Germinal center (tissue), 1 donor: ENCODE data around the gene GARNL3.
A peak's percentile ranks its signal among the peaks of the same experiment; 100 is the strongest.

ENCODE experiments used
- DNase-seq: peaks from one replicate; pipeline ENCODE4 v3.0.0; 2012; ENCODE audit warnings: mixed read lengths, low spot score

The GARNL3 gene

DNA sequence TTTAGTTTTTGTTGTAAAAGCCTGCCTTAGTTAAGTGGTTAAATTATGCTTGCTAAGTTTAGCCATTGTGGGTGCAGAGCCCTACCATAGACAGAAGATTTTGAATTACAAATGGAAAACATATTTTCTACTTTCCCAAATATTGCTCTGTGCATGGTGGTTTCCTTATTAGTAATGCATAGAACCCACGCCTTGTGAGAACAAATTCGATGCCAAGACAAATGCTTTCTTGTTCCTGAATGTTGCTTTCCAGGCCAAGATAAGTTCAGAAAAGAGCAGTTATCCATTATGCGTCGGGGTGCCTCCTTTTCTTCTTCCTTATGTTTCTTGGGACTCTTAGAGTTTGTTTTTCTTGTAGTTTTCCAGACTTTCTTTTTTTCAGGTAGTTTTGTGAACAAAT is 31.0 kb upstream of the GARNL3 start:
- DNase-seq = no peak

GRCh38 chr9:127233989-127234388 is 30.6 kb upstream of the GARNL3 start:
- no peak for DNase-seq

GRCh38 chr9:127237801-127238200 is 26.8 kb upstream of the GARNL3 start:
- DNase-seq = no peak

DNA sequence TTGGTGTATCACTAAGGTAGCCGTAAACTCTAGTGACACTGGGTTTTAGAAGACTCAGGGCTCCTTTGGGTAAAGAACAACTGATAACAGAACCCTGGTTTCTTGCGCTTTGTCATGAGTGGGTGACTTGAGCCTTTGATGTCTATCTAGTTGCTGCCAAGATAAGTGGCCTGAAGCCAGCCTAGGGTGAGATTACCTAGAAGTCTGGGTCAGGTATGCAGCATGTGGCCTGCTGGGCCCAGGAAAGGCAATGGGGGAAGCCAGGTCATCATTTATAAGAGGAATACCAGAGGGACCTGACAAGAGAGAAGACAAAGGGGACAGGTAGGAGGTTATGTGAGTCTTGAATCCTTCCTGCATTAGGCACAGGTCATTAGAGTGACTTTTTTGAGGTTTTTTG is 23.2 kb upstream of the GARNL3 start:
- DNase-seq = no peak

DNA sequence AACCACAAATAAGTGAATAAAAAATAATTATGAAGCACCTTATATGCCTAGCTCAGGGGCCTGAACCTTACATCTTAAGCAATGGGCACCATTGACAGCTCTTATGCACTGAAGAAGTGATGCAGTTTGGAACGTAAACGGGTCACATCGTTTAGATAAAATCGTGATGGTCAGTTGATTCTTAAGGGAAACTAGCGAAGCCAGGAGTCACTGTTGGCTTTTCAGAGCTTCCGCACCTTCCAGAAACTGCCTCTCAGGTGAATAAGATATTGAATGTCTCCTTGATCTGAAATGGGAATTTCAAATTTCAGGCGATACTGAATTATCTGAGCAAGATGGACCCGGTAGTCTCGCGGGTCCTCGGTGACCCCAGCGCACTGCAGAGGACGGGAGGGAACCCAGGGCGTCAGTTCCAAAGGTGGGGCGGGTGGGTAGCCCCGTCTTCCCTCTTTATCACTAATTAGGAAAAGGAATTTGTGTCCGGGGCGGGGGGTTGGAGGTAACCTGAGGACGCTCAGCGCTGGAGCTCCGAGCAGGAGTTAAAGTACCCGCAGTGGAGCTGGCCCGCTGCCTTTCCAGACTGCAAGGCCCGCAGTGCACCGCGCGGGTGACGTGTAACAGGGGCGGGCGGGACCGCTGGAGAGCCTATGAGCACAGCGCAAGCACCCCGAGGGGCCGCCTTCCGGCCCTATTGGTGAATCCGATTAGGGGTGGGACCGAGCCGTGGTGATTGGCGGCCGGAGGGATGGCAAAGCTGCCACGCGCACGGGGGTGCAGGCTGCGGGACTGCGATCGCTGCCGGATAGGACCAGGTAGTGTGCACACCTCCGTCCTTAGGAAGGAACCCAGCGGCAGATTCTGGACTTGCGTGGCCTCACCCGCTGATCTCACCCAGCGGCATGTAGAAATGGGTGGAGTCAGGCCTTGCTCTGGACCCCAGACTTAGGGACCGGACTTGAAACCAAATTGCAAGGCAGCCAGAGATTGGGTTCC is 19.7 kb upstream of the GARNL3 start:
- DNase-seq = peak; percentile 98

- DNase-seq = no peak
Measured at GRCh38 chr9:127245637-127246164, 18.9 kb upstream of the GARNL3 start.

GRCh38 chr9:127248241-127248640 is 16.3 kb upstream of the GARNL3 start:
- no peak for DNase-seq

DNA sequence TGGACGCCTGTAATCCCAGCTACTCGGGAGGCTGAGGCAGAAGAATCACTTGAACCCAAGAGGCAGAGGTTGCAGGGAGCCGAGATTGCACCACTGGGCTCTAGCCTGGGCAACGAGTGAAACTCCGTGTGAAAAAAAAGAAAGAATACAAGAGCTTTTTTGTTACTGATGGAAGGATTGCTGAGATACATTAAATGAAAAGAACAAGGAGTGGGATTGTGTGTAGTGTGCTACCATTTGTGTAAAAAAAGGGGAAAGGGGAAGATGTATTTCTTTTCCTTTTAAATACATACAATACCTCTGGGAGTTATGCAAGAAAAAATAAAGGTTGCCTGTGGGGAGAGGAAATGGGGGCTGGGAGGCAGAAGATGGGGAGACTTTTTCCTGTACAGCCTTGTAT is 14.7 kb upstream of the GARNL3 start:
- no peak for DNase-seq

GRCh38 chr9:127250896-127251391 is 13.6 kb upstream of the GARNL3 start:
- no peak for DNase-seq

GRCh38 chr9:127252410-127253318 is 11.9 kb upstream of the GARNL3 start:
- no peak for DNase-seq

- DNase-seq = no peak
Measured at GRCh38 chr9:127253446-127253845, 11.1 kb upstream of the GARNL3 start.

GRCh38 chr9:127255692-127256091 is 8.9 kb upstream of the GARNL3 start:
- DNase-seq = no peak

- DNase-seq = no peak
Measured at GRCh38 chr9:127256324-127256723, 8.2 kb upstream of the GARNL3 start.

- no peak for DNase-seq
Measured at GRCh38 chr9:127258606-127259471, 5.7 kb upstream of the GARNL3 start.

- no peak for DNase-seq
Measured at GRCh38 chr9:127262602-127263001, 2.0 kb upstream of the GARNL3 start.

GRCh38 chr9:127263237-127263636 is 1.3 kb upstream of the GARNL3 start:
- DNase-seq = no peak

DNA sequence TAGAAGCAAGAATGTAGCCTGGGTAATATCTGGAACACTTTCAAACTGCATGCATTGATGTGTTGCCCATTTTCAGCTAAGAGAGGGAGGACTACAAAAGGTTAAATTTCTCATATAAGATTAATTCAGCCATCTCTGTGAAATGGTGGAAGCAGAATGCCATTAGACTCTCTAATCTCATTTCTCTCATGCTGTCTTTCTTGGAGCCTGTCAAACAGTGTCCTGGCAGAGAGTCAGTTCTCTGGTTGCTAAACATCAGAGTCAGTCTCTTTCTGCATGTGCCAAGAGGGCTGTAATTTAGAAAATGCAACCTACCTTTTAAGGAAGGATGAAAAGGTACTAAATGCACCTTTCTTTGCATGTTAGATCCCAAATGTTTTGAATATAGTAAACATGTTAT is 910 bp upstream of the GARNL3 start:
- DNase-seq = no peak

- DNase-seq = no peak
Measured at GRCh38 chr9:127267793-127268525, 3.4 kb downstream of the GARNL3 start.

GRCh38 chr9:127269449-127269848 is 4.9 kb downstream of the GARNL3 start:
- no peak for DNase-seq

DNA sequence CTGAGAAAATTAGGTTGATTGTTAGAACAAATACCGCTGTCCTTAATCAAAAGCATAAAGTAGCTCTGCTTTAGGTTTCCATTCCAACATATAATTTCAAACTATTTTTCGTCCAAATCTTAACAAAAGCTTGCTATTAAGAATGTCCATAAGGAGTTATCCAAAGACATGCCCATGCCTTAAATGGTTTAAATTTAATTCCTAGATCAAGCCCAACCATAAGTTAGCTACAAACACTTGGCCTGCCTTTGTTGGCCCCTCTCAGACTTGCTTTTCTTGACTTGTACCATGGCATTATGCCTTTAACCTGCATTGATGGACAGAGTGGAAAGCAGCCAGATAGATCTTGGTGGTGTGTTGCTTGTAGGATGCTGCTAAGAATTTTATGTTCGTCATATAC is 8.8 kb downstream of the GARNL3 start:
- DNase-seq = no peak

GRCh38 chr9:127277099-127277498 is 12.5 kb downstream of the GARNL3 start:
- DNase-seq = peak; percentile 43
